Measurements from ENCODE around the gene MRPS30.
A peak's percentile ranks its signal among the peaks of the same experiment; 100 is the strongest.
"Not testable (repeated sequence)": the region's sequence is repeated elsewhere in the genome, so short reads cannot be mapped to it uniquely, and the experiment has no call there.

MRPS30 gene

DNA sequence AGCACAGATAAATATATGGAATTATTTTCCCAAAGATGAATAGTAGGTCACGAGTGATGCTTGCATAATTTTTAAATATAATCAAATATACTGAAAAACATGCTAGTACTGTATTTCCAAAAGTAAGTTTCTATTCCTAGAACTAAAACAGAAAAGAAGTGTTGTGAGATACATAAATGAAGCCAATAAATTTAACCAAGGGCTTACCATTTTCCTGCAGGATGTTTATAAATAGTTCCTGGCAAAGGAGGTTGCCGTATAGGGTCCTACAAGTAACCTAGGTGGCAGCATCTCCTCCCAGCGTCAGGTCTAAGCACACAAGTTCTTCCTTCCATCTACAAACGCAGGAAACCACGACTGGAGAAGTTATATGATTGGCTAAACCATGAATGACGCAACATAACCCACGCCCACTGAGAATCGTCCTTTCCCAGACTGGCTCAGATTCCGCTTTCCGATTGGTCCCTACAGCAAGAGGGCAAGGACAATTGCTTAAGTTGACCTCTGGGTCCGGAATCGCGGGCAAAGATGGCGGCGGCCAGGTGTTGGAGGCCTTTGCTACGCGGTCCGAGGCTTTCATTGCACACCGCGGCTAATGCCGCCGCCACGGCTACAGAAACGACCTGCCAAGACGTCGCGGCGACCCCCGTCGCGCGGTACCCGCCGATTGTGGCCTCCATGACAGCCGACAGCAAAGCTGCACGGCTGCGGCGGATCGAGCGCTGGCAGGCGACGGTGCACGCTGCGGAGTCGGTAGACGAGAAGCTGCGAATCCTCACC lies at the start of gene MRPS30:
TSS of gene MRPS30 (plus strand) at position 513 of the 780 bp plus-strand sequence. CDS start at position 529, 16 bp downstream.
- H3K36me3 ChIP-seq (ENCODE audit: control insufficient read depth in 5 of 5, insufficient read depth in 5 of 5, low read length in 5 of 5), result peaks cover 9 to 15% (median 14%) of the 10 kb centered on the region in 5 donors
- peak within 1 kb of the TSS; percentile 43 to 95 (median 91) for H3K9ac ChIP-seq (ENCODE audit: low read length in 5 of 5)
- peaks cover 3 to 31% (median 19%) of the 10 kb centered on the region in 5 donors for H3K4me1 ChIP-seq (ENCODE audit: control insufficient read depth in 5 of 5, insufficient read depth in 5 of 5, low read length in 5 of 5)
- peak within 1 kb of the TSS; percentile 74 to 100 (median 98) for H3K4me3 ChIP-seq (ENCODE audit: low read depth in 1 of 5, low read length in 5 of 5)
- peak within 1 kb of the TSS; percentile 68 for H3K27ac ChIP-seq (ENCODE audit: low read depth, low read length)
- no peaks in the 10 kb centered on the region for H3K27me3 ChIP-seq (ENCODE audit: control insufficient read depth in 5 of 5, insufficient read depth in 4 of 5, low read length in 5 of 5)
- H3K9me3 ChIP-seq (ENCODE audit: control insufficient read depth in 5 of 5, low read length in 5 of 5), result no peaks in the 10 kb centered on the region

DNA sequence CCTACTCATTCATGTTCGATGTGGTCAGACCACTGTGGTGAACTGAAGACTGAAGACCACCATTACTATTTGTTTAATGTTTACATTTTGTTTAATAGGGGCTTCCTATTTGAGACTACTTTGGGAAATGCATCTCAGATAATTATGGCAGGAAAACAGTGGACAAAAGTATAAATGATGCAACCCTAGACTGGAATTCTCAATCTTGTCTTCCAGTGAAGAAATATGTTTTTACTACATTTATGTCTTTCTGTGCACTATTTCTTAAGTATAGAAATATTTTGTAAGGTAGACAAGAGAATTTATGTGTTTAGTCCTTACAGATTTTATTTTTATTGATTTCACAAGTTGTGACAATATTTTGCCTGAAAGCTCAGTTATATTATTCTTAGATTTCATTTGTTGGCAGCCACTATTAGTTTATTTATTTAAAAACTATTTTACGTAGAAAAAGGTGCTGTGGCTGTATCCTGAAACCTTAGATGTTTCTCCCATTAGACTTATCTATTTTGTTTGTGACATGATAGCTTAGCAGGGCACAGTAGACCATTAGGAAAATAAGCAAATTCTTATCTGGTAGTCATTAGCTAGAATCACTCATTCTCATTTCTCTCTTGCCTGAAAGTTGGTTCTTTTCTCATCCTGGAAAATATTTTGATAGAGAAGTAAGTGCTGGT lies 39.4 kb upstream of the MRPS30 start:
- no peak overlapping the region for H3K4me3 ChIP-seq (ENCODE audit: low read depth in 1 of 5, low read length in 5 of 5)
- H3K36me3 ChIP-seq (ENCODE audit: control insufficient read depth in 5 of 5, insufficient read depth in 5 of 5, low read length in 5 of 5), result no peaks in the 10 kb centered on the region
- no peak overlapping the region for H3K9ac ChIP-seq (ENCODE audit: low read length in 5 of 5)
- no peak overlapping the region for H3K27ac ChIP-seq (ENCODE audit: low read depth, low read length)
- no peaks in the 10 kb centered on the region for H3K9me3 ChIP-seq (ENCODE audit: control insufficient read depth in 5 of 5, low read length in 5 of 5)
- H3K4me1 ChIP-seq (ENCODE audit: control insufficient read depth in 5 of 5, insufficient read depth in 5 of 5, low read length in 5 of 5), result peaks cover 0 to 9% (median 2%) of the 10 kb centered on the region in 5 donors
- no peaks in the 10 kb centered on the region for H3K27me3 ChIP-seq (ENCODE audit: control insufficient read depth in 5 of 5, insufficient read depth in 4 of 5, low read length in 5 of 5)

DNA sequence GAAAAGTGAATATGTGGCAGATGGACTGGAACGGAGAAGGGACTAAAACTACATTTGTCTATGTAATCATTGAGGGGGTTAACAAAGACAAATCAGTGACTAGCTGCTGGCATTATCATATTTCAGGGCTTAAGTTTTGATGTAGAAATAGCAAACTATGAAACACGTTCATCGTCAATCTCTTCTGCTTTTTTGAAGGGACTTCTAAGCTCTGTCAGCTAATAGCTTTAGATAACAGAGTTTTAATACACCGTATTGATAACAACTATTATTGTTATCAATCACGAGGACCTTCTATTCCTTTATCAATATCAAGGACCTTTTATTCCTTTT lies 38.9 kb upstream of the MRPS30 start:
- Histone ChIP-seq H3K9ac (ENCODE audit: low read length in 5 of 5) (no peak overlapping the region), H3K27ac (ENCODE audit: low read depth, low read length) (no peak overlapping the region), H3K4me3 (ENCODE audit: low read depth in 1 of 5, low read length in 5 of 5) (no peak overlapping the region), H3K9me3 (ENCODE audit: control insufficient read depth in 5 of 5, low read length in 5 of 5) (no peaks in the 10 kb centered on the region), H3K4me1 (ENCODE audit: control insufficient read depth in 5 of 5, insufficient read depth in 5 of 5, low read length in 5 of 5) (peaks cover 0 to 9% (median 2%) of the 10 kb centered on the region in 5 donors), H3K27me3 (ENCODE audit: control insufficient read depth in 5 of 5, insufficient read depth in 4 of 5, low read length in 5 of 5) (no peaks in the 10 kb centered on the region), H3K36me3 (ENCODE audit: control insufficient read depth in 5 of 5, insufficient read depth in 5 of 5, low read length in 5 of 5) (no peaks in the 10 kb centered on the region)

DNA sequence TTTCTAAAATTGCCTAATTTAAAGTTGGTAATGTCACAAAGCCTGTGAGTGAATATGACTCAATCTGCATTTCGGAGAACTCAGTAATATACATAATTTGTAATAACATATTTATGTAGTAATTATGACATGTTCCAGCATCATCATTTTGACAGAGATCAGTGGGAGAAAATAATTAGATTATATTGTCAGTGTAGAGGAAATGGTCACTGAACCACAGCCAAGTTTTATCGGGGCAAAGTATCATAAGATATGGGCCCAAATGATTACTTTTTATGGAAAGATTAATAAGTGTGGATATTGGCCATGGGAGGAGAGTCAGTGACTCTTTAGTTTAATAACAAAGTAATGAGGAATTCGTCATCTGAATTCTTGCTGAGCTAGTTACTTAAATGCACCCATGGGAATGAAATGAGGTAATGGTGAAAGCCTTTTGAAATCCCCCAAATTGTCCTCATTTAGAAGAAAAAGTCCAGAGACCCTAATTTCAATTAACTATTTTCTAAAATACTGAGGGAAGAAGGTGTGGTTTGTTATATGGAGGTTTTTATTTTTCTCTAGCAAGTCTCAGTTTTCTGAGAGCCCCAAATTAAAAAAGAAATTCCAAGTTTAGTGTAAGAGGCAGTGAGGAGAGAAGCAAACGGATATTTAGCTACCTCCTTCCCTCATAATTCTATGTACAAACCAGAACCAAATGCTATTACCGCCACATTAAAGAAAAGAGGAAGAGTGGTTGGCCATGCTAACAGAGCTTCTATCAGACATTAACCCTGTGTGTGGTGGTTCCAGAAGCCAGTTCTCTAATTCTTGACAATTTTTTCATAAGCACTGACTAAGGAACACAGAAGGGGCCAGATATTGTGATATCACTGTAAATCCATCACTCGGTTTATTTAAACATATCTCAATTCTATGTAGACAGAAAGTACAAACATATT lies 37.7 kb upstream of the MRPS30 start:
- Histone ChIP-seq H3K9me3 (ENCODE audit: control insufficient read depth in 5 of 5, low read length in 5 of 5) (no peaks in the 10 kb centered on the region), H3K4me1 (ENCODE audit: control insufficient read depth in 5 of 5, insufficient read depth in 5 of 5, low read length in 5 of 5) (peaks cover 0 to 9% (median 2%) of the 10 kb centered on the region in 5 donors), H3K36me3 (ENCODE audit: control insufficient read depth in 5 of 5, insufficient read depth in 5 of 5, low read length in 5 of 5) (no peaks in the 10 kb centered on the region), H3K27ac (ENCODE audit: low read depth, low read length) (peak overlapping the region; percentile 64), H3K4me3 (ENCODE audit: low read depth in 1 of 5, low read length in 5 of 5) (no peak overlapping the region), H3K27me3 (ENCODE audit: control insufficient read depth in 5 of 5, insufficient read depth in 4 of 5, low read length in 5 of 5) (no peaks in the 10 kb centered on the region), H3K9ac (ENCODE audit: low read length in 5 of 5) (peak overlapping the region in 1 of 5 donors; percentile 59)

DNA sequence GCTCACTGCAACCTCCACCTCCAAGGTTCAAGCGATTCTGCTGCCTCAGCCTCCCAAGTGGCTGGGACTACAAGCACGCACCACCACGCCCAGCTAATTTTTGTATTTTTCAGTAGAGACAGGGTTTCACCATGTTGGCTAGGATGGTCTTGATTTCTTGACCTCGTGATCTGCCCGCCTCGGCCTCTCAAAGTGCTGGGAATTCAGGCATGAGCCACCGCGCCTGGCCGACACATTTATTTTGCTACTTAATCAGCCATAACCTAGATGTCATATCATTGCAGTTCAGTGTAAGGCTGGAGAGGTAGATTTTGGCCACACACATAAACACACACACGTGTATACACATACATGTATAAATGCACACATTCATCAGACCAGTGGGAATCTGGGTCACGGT lies 36.4 kb upstream of the MRPS30 start:
- not testable (repeated sequence) for H3K27ac ChIP-seq (ENCODE audit: low read depth, low read length); H3K9me3 ChIP-seq (ENCODE audit: control insufficient read depth in 5 of 5, low read length in 5 of 5); H3K27me3 ChIP-seq (ENCODE audit: control insufficient read depth in 5 of 5, insufficient read depth in 4 of 5, low read length in 5 of 5); H3K9ac ChIP-seq (ENCODE audit: low read length in 5 of 5); H3K36me3 ChIP-seq (ENCODE audit: control insufficient read depth in 5 of 5, insufficient read depth in 5 of 5, low read length in 5 of 5); H3K4me1 ChIP-seq (ENCODE audit: control insufficient read depth in 5 of 5, insufficient read depth in 5 of 5, low read length in 5 of 5); H3K4me3 ChIP-seq (ENCODE audit: low read depth in 1 of 5, low read length in 5 of 5)

DNA sequence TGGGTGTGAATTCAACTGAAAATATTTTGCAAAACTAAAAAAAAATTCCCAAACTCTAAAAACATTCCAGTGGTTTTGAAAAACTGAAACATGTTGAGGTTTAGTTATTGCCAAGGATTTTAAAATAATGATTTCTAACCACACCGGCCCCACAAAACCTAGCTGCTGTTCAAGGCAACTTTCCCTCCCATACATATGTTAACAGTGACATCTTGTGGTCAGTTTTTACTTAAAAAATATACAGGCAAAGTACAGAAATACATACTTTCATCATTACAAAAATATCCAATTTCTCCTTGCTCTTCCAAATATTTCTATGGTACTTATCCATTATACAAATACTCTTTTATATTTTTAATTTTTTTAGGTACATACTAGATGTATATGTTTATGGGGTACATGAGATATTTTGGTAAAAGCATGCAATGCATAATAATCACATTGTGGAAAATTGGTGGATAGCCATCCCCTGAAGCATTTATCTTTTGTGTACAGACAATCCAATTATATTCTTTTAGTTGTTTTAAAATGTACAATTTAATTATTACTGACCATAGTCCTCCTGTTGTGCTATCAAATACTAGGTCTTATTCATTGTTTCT lies 34.4 kb upstream of the MRPS30 start:
- Histone ChIP-seq H3K27ac (ENCODE audit: low read depth, low read length) (no peak overlapping the region), H3K4me1 (ENCODE audit: control insufficient read depth in 5 of 5, insufficient read depth in 5 of 5, low read length in 5 of 5) (peaks cover 0 to 9% (median 2%) of the 10 kb centered on the region in 5 donors)

DNA sequence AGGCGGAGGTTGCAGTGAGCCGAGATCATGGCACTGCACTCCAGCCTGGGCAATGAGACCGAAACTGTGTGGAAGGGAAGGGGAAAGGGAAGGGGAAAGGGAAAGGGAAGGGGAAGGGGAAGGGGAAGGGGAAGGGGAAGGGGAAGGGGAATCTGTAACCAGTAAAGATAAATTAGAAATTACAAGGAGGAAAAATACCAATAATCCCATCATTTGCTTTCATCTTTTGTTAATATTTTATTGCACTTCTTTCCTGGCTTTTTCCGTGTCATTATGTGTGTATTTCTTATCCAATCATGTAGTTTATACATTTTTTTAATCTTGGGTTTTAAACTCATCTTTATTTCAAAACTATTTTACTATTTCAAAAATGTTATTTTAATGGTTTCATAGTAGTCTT lies 29.6 kb upstream of the MRPS30 start:
- no peaks in the 10 kb centered on the region for H3K9me3 ChIP-seq (ENCODE audit: control insufficient read depth in 5 of 5, low read length in 5 of 5)
- no peak overlapping the region for H3K27ac ChIP-seq (ENCODE audit: low read depth, low read length)
- no peak overlapping the region for H3K4me3 ChIP-seq (ENCODE audit: low read depth in 1 of 5, low read length in 5 of 5)
- H3K9ac ChIP-seq (ENCODE audit: low read length in 5 of 5), result no peak overlapping the region
- no peaks in the 10 kb centered on the region for H3K36me3 ChIP-seq (ENCODE audit: control insufficient read depth in 5 of 5, insufficient read depth in 5 of 5, low read length in 5 of 5)
- no peaks in the 10 kb centered on the region for H3K4me1 ChIP-seq (ENCODE audit: control insufficient read depth in 5 of 5, insufficient read depth in 5 of 5, low read length in 5 of 5)
- H3K27me3 ChIP-seq (ENCODE audit: control insufficient read depth in 5 of 5, insufficient read depth in 4 of 5, low read length in 5 of 5), result no peaks in the 10 kb centered on the region

More for the DNA sequence above, 34.4 kb upstream of the MRPS30 start:
- Histone ChIP-seq H3K9ac (ENCODE audit: low read length in 5 of 5) (no peak overlapping the region), H3K27me3 (ENCODE audit: control insufficient read depth in 5 of 5, insufficient read depth in 4 of 5, low read length in 5 of 5) (no peaks in the 10 kb centered on the region), H3K9me3 (ENCODE audit: control insufficient read depth in 5 of 5, low read length in 5 of 5) (no peaks in the 10 kb centered on the region), H3K36me3 (ENCODE audit: control insufficient read depth in 5 of 5, insufficient read depth in 5 of 5, low read length in 5 of 5) (no peaks in the 10 kb centered on the region), H3K4me3 (ENCODE audit: low read depth in 1 of 5, low read length in 5 of 5) (no peak overlapping the region)

DNA sequence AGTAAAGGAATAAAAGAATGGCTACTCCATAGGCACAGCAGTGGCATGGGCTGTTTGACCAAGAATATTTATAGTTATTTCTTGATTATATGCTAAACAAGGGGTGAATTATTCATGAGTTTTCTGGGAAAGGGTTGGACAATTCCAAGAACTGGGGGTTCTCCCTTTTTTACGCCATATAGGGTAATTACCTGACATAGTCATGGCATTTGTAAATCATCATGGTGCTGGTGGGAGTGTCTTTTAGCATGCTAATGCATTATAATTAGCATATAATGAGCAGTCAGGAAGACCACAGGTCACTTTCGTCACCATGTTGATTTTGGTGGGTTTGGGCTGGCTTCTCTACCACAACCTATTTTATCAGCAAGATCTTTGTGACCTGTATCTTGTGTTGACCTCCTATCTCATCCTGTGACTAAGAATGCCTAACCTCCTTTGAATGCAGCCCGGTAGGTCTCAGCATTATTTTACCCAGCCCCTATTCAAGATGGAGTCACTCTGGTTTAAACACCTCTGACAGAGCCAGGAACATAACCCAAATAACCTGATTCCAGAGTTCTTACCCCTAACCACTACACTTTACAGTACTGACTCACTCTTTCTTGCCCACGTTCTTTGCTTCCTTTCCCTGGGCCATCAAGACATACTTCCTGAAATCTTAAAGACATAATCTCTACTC lies 25.0 kb upstream of the MRPS30 start:
- Histone ChIP-seq H3K4me3 (ENCODE audit: low read depth in 1 of 5, low read length in 5 of 5) (no peak overlapping the region), H3K27me3 (ENCODE audit: control insufficient read depth in 5 of 5, insufficient read depth in 4 of 5, low read length in 5 of 5) (no peaks in the 10 kb centered on the region), H3K36me3 (ENCODE audit: control insufficient read depth in 5 of 5, insufficient read depth in 5 of 5, low read length in 5 of 5) (no peaks in the 10 kb centered on the region), H3K27ac (ENCODE audit: low read depth, low read length) (no peak overlapping the region), H3K9ac (ENCODE audit: low read length in 5 of 5) (no peak overlapping the region), H3K9me3 (ENCODE audit: control insufficient read depth in 5 of 5, low read length in 5 of 5) (peaks cover 0 to 4% (median 0%) of the 10 kb centered on the region in 5 donors), H3K4me1 (ENCODE audit: control insufficient read depth in 5 of 5, insufficient read depth in 5 of 5, low read length in 5 of 5) (no peaks in the 10 kb centered on the region)

DNA sequence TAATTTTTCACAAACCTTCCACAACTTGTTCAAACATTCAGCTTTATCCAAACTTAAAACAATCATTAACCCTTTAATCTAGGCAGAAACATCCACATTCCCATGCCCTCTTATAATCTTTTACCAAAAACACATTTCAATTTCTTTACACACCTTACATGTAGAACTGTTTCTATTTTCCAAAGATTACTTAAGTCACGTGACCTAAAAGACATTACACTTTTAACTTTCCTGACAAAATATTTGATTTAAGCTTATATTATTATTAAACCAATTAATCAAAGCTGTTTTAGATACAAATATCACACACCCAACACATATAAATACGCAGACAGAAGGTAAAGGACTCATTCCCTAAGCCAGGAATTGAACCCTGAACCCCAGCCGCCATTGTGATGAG lies 21.0 kb upstream of the MRPS30 start:
- H3K4me1 ChIP-seq (ENCODE audit: control insufficient read depth in 5 of 5, insufficient read depth in 5 of 5, low read length in 5 of 5), result no peaks in the 10 kb centered on the region
- H3K27me3 ChIP-seq (ENCODE audit: control insufficient read depth in 5 of 5, insufficient read depth in 4 of 5, low read length in 5 of 5), result no peaks in the 10 kb centered on the region
- H3K36me3 ChIP-seq (ENCODE audit: control insufficient read depth in 5 of 5, insufficient read depth in 5 of 5, low read length in 5 of 5), result no peaks in the 10 kb centered on the region
- H3K9ac ChIP-seq (ENCODE audit: low read length in 5 of 5), result no peak overlapping the region
- H3K4me3 ChIP-seq (ENCODE audit: low read depth in 1 of 5, low read length in 5 of 5), result no peak overlapping the region
- no peak overlapping the region for H3K27ac ChIP-seq (ENCODE audit: low read depth, low read length)
- peaks cover 0 to 4% (median 0%) of the 10 kb centered on the region in 5 donors for H3K9me3 ChIP-seq (ENCODE audit: control insufficient read depth in 5 of 5, low read length in 5 of 5)
